Activated CD8-positive, alpha-beta memory T cell treated with anti-CD3 and anti-CD28 coated beads, Interleukin-2, amount 50 U/mL, for 24 hours (primary cell): Measurements from ENCODE around the gene FSTL4.

Experiments
- DNase-seq: peaks from one replicate; pipeline ENCODE4 v3.0.0-alpha.2; 2020; ENCODE audit errors: extremely low read depth

FSTL4 gene

DNA sequence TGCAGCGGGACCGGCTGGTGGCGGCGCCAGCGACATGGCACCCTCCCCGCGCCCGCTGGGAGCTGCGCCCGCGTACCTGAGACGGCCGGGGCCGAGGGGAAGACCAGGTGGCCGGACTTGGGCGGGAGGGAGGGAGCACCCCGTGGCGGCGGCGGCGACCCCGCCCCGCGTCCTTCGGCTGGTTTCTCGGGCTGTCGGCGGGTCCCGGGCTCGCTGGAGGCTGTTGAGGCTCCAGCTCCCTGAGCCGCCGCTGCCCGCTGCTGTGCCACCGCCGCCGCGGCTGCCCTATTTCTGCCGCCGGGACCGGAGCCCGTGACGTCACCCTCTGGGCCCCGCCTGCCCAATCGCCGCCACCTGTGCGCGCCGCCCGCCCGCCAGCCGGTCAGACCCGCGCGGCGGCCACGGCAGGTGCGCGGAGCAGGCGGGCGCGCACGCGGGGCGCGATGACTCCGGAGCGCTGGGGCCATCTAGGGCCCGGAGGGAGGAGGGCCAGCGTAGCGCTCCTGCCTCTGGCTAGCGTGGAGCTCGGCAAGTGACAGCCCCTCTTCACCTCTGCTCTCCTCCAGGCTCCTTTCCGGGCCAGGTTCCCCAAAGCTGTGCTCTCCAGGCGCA, at the start of gene FSTL4:
FSTL4 (minus strand) TSS at position 293 of the 612 bp plus-strand sequence.
- DNase-seq: no peak

DNA sequence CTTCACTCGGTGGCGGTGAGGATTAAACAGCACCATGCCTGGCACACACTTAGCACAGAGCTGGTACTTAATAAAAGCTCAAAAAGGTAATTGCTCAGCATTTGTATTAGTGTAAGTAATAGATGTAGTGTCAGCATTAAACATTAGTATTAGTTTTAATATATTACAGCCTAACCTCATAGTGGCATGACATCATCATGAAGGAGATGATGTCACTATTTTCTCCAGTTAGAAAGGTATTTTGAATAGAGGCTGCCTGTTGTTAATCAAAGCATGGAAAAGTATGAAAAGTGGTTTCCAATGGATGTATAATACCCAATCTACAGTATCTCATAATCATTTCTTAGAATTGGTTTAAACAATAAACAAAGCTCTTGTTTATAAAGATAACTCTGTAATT, 49.0 kb upstream of the FSTL4 start:
- no peak for DNase-seq

DNA sequence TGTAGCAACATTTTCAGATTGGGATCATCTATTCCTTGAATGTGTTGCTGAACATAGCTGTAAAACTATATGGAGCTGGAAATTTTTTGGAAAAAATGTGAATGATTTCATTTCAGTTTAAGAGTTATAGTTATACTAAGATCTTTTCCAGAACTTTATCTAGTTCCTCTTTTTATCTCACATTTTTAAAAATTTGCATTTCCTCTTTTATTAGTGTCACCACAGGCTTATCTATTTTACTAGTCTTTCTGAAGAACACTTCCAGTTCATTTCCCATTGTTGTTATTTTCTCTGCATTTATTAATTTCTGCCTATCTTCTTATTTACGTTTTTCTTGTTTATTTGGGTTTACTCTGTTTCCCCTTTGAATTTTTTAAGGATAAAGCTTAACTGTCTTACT, 46.0 kb upstream of the FSTL4 start:
- DNase-seq: no peak

DNA sequence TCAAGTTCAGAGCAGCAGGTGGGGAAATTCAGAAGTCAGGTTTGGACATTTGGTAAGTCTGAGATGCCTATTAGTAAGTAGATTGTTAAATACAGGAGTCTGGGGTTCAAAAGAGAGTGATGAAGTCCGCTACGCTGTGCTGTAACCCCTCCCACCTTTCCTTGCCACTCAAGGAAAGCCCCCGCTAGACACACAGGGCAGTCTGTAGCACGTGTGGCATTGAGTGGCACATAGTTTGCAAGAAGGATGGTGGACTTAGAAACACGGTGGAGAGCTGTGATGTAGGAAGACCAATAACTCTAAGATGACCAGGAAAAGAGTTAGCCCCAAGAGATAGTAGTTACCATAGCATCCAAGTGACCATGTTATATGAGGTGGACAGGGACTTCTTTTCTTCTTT, 44.7 kb upstream of the FSTL4 start:
- no peak for DNase-seq

DNA sequence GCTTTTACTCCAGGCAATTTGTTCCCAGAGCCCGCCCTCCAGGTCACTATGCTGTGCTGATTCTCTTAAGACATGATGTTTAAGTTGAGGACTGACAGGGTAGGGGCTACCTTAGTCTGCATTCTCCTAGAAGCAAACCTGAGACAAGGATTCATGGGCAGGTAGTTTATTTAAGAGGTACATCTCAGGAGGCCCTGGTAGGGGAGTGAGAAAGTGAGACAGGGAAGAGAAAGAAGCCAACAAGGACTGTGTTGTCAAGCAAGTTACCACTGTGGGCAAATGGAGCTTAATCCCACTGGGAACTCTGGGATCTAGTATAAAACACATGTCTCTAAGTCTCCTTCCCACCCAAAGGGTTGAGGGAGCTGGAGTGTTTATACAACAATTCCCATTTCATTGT, 43.6 kb upstream of the FSTL4 start:
- no peak for DNase-seq

DNA sequence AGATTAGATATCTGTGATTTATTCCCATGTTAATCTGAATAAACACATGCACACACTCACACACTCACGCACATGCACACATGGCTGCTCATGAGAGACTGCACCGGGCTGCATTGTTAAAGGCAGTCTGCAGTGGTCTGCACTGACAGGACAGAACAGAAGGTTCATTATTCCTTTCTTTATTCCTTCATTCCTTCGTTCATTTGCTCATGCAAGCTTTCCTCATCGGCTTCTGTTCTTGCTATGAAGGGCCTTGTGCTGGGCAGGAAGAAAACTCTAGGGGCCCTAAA, 41.4 kb upstream of the FSTL4 start:
- DNase-seq: no peak

DNA sequence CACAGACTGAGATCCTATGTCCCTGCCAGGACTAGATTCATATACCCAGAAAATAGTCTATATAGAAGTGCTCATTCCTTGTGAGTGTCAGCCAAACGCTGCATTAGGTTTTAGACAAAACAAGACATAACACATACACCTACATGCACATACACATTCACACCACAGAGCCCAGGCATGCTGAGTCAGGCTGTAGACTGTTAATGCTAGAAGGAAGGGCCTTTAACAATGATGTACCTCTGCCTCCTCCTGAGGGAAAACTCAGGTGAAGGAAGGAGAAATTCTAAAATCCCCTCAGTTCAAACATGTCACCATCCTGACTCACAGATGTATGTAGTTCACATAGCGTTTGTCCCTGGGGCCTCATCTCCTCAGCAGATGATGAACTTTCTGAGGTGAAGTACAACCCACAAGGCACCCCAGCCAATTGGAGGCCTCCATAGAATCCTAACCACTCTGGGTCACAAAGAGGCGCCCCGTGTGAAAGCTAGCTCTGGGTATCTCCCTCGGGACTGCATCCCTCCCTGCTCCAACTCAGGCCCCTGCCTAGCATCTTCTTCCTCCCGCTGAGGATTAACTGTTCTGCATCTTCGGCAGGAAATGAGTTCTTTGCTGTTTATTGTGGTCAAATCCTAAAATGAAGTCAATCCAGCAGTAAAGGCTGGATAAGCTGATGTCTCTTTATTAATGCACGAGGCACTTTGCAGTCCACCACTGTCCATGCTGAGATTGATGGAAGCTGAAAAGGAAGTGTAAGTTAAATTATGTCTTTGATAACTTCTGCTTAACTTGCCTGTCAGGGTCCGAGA, 40.8 kb upstream of the FSTL4 start:
- no peak for DNase-seq

DNA sequence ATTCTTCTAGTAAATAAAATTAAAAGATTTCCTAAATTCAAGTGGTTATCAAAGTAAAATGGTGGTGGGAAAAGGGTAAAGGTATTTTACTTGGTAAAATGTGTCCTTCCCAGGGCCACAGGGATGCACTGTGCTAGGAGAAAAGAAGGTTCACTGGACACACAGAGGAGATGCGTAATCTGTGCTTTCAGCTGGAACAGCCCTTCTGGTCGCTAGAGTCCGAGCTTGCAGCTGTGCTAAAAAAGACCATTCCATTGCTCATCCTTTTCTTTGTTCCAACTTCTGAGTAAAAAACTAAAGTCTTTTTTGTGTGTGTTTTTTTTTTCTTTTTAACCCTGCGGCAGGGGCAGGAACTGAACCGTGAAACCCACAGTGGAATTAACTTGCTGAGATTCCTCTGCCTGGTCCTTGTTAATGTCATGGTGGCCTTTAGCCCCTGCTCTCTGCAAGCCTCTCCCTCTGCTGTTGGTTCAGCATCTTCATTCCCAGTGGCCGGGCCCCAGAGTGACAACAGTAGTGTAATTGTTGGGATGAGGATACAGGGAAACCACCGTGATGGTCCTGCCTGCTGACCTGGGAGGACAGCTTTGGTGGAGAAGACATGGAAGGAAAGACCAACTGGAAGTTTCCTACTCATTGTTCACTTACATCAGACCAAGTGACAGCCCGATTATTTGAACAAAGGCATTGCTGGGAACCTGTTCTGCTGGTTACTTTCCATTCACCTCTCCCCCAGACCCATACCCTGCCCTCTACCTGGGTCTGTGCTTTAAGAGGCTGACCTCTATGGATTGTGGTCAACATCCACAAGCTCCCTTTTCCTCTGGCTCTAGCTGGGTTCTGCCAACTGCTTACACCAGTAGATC, 31.9 kb upstream of the FSTL4 start:
- DNase-seq: no peak

DNA sequence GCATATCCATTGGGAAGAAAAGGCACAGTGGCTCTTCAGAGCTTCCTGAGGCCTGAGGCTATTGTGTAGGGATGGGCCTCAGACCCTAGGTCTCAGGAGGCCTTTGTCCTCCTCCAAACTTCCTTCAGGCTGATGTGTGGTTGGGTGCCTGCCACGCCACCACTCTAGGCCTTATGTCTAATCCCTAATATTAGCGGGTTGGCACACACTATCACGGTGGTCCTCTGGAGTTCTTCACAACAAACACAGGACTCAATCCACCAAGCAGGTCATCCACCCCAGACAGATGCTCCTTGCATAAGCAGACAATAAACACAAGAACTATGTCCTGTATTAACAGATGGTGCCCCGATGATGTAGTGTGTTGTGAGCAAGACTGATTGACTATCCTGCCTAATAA, 31.0 kb upstream of the FSTL4 start:
- no peak for DNase-seq

DNA sequence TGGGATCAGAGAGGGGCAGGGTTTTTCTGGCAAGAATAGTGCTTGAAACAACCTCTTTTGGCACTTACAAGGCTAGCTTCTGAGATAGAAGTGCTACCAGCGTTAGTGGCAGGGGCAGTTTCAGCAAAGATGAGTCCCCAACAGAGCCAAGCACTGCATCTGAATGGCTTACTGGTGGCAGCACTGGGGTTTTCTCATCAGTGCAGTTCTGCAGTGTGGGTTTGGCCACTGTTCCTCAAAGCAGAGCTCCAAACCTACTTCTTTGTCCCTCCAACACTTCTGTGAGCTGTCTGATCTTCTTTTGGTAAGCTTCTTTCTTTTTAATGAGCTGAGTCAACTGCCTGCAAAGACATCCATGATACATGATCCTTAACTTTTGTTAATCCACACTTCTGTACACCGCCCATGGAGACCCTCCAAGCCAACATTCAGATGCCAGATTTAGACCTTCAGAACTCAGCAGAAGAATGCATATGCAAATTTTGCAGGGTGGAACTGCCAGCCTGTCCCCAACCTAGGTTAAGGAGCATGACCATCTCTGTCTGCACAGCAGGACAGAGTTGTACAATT, 29.9 kb upstream of the FSTL4 start:
- DNase-seq: no peak

DNA sequence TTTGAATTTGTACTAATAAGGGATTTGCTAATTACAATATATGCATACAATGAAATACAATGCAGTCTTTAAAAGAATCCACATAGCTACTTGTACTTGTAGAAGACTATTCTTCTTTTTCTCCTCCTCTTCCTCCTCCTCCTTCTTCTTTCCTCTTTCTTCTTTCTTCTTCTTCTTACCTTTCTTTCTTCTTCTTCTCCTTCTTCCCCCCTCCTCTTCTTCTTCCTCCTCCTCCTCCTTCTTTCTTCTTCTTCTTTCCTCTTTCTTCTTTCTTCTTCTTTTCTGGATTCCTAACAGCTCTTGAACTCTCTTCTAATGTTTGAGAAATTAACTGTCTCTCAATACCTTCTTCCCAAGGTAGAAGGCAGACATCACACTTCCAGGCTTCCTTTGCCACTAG, 29.3 kb upstream of the FSTL4 start:
- no peak for DNase-seq

DNA sequence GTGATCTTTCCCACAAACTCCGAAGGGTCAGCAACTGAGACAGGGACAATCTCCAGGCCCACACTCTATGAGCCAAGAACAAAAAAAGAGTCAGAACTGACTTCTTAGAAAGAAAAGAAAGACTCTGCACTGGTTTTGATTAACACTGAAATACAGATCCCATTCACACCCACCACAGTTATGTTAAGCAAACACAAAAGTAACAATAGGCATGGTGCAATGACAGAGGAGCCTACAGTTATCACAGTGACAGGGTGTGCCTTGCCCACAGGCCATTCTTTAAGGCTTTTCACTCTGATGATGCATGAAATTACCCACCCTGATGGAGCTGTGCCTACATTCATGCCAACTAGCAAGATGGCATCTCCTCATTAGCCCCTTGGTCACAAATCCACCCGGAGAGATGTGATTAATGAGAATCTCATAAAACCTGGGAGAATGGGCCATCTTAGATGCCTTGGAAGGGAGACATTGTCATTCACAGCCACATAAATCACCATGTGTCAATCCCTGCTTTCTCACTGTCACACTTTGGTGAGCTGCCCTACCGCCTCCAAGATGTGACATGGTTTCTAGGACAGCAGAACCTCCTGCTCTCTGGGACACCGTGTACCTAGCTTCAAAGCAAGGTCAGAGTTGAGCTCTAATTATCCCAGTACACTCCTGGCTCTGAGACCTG, 27.6 kb upstream of the FSTL4 start:
- no peak for DNase-seq

DNA sequence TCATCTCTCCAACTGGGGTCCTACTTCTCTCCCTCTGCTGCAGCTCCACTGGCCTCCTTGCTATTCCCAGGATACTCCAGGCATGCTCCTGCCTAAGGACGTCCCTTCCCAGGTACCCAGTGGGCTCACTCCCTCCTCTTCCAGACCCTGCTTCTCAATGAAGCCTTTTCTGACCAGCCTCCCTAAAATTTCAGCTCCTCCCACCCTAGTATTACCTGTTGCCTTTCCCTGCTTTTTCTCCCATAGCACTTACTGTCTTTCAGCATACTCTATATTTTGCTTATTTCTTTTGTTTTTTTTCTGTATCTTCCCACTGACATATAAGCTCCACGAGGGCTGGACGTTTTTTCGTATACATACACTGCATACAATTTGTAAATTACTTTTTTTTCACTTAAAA, 26.1 kb upstream of the FSTL4 start:
- DNase-seq: no peak

DNA sequence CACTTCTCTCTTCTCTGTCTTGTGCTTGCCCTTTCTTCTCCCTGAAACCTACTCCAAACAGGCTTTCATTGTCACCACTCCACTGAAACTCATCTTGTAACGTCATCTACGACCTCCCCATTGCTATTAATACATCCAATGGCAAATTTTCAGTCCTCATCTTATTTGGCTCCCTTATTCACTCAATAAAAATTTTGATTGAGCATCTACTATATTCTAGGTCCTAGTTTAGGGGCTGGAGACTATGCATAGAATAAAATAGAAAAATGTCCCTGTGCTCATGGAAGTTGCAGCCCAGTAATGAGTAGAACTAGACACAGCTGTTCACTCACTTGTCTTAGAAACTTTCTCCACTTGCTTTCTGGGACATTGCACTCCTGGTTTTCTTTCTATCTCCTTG, 24.9 kb upstream of the FSTL4 start:
- no peak for DNase-seq

DNA sequence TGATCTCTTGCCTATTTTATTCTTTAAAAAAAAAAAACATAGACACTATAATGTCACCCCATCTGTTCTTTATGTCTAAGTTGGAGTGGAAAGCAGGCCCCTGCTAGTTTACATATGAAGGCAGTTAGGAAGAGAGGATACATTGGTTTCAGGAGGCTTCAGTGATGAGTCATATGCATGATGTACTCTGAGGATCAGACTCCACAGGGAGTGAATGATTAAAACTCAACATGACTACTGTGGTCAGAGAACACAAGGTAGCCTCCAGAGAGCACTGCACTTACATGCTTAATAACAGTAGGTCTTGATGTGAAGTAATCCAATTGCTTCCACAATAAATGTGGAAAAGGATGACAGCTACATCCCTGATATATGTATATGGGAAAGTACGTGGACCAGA, 22.7 kb upstream of the FSTL4 start:
- no peak for DNase-seq

DNA sequence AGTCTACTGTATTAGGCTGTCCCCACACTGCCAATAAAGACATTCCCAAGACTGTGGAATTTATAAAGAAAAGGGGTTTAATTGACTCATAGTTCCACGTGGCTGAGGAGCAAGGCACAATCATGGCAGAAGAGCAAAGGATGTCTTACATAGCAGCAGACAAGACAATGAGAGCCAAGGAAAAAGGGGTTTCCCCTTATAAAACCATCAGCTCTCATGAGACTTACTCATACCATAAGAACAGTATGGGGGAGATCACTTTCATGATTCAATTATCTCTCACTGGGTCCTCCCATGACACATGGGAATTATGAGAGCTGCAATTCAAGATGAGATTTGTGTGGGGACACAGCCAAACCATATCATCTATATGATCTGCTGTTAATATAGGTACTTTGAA, 14.8 kb upstream of the FSTL4 start:
- no peak for DNase-seq

DNA sequence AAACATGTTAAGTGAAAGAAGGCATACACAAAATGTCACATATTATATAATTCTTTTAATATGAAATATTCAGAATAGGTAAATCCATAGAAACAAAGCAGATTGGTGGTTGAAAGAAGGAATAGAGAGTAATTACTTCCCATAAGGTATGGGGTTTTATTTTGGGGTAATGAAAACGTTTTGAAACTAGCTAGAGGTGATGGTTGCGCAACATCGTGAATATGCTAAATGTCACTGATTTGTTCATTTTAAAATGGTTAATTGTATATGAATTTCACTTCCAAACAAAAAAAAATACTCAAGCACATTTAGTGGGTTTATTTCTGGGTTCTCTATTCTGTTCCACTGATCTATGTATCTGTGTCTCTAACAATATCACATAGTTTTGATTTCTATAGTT, 12.0 kb upstream of the FSTL4 start:
- no peak for DNase-seq

DNA sequence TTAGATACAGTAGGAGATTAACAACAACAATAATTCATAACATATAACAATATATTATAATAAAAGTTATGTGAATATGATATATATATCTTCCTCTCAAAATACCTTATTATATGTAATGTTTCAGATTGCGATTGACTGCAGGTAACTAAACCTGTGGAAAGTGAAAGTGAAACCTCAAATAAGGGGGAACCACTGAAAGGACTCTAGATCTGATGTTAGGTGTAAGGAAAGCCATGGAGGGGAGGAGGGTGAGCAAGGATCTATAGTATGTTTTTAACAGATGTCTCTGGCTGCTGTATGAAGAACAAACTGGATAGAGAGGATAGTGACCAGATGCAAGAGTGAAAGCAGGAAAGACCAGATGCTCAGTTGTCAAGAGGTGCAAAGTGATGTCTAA, 5.8 kb upstream of the FSTL4 start:
- DNase-seq: no peak

DNA sequence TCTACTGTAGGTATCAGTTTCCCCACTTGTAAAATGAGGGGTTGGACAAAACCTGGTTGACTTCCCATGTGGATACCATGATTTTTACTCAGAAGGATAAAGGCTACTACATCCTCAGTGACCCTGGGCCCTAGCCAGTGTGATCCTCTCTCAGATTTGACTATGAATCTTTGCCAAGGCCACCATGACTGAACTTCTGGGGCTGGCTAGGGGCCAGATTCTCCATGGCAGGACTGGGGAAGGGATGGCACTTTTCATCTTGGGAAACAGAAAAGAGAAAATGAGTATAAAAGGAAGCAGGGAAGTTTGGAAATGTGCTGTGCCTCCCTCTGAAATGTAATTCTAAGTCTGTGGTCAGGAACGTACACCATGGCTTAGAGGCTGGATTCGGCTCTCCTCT, 1.4 kb upstream of the FSTL4 start:
- DNase-seq: no peak

DNA sequence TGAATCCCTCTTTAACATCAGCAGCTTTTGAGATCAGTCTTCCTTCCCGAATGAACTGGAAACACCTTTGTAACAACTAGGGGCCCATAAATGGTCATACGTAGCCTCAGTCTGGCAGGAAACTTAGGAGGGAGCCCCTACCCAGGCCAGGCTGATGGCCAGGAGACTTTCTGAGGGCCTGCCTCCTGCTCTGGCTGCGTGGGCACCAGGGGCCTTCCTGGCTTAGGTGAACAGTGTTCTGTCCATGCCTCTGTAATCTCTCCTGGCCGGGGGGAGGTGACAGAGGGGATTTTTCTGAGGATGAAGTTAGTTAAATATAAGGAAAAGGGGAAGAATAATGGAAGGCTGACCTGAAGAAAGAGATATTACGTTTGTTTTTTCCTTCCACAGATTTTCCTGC, 843 bp upstream of the FSTL4 start:
- DNase-seq: no peak

DNA sequence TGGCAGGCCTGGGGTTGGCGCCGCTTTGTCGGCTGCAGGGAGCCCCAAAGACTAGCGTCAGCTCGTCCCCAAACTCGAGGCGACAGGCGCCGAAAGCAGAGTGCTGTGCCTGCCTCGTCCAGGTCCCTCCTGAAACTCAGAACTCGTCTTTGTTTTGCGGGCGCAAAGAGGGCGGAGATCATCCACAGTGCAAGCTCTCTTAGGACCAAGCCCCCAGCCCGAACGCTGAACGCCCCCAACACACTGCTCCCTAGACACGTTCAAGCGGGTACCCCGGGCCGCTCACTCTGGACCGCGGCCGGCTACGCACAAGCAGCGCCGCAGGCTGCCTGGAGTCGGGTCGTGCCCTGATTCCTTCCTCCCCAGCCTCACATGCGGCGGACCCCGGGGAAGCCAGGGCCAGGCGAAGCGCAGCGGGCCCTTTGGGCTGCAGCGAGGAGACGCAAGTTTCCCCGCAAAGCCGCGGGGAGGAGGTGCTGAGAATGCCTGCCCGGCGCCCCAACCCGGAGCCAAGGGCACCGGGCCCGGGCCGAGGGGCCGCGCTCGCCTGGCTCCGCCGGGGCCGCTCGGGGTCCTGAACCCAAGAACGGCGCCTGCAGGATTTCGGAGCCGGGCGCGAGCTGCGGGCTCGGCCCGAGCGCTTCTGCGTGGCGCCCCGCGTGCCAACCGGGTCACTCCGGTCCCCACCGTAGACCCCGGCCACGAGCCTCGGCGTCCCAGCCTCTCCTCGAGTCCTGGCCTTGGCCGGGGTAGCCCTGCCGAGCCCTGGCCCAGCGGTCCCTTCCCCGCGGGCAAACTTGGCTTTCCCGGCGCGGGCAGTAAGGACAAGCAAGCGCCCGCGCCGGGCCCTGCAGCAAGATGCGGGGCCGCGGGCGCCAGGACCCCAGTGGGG, 738 bp downstream of the FSTL4 start:
- no peak for DNase-seq
